ENCODE measurements around the gene NANS. TPM values are rescaled to one million over a fixed set of nuclear protein-coding genes. Genes with fewer than 3 reads are reported as not detected.

The NANS gene
- total RNA-seq, 1 experiment from 2014 or later = 40.4 TPM

- no peak overlapping the region for H4K91ac ChIP-seq (ENCODE audit: insufficient read length, low read depth, low read length)
- no peak overlapping the region for H4K8ac ChIP-seq (replicated peaks; ENCODE audit: insufficient read length, low read depth, low read length)
- H3K4me2 ChIP-seq (ENCODE audit: insufficient read depth, insufficient read length, low read length) = no peak overlapping the region
- H2AK5ac ChIP-seq (ENCODE audit: insufficient read length, low read length) = no peak overlapping the region
- no peak overlapping the region for H2BK15ac ChIP-seq (ENCODE audit: low read depth, low read length)
- no peak overlapping the region for H2AFZ ChIP-seq (ENCODE audit: low read length)
- H2BK12ac ChIP-seq (ENCODE audit: insufficient read length, low read depth, low read length) = no peak overlapping the region
- H3K9me3 Mint-ChIP-seq = no peaks in the 10 kb centered on the region
- H3K23ac ChIP-seq (ENCODE audit: insufficient read length, low read depth, low read length) = no peak overlapping the region
- DNase-seq = no peak
- H3K27ac ChIP-seq (ENCODE audit: insufficient read length, low read depth, low read length) = no peak overlapping the region
- no peaks in the 10 kb centered on the region for H4K20me1 ChIP-seq (ENCODE audit: control insufficient read depth, insufficient read depth, insufficient read length)
- H3K9me3 ChIP-seq (ENCODE audit: control insufficient read depth, low read depth, low read length) = no peaks in the 10 kb centered on the region
- H3K9ac ChIP-seq (ENCODE audit: extremely low read depth, insufficient read length, low read length) = no peak overlapping the region
- H3K4me1 Mint-ChIP-seq = peaks cover 25 to 26% of the 10 kb centered on the region in 2 experiments
- H4K5ac ChIP-seq (ENCODE audit: insufficient read length, low read depth, low read length) = no peak overlapping the region
- no peaks in the 10 kb centered on the region for H3K79me2 ChIP-seq (ENCODE audit: insufficient read depth, low read length)
- H3K18ac ChIP-seq (ENCODE audit: insufficient read length, low read depth, low read length) = no peak overlapping the region
- no peaks in the 10 kb centered on the region for H3K27me3 Mint-ChIP-seq (ENCODE audit: low read depth)
- no peak overlapping the region for H3K4me3 Mint-ChIP-seq
- no peak overlapping the region for H3T11ph ChIP-seq (ENCODE audit: low read length)
- no peak overlapping the region for H2BK20ac ChIP-seq (ENCODE audit: low read depth, low read length, poor library complexity, severe bottlenecking)
- no peaks in the 10 kb centered on the region for H3K27me3 ChIP-seq (ENCODE audit: insufficient read depth, low read length)
- peaks cover 2% of the 10 kb centered on the region for H3K4me1 ChIP-seq (ENCODE audit: insufficient read depth, low read length)
- TF ChIP-seq, protein P1, sequence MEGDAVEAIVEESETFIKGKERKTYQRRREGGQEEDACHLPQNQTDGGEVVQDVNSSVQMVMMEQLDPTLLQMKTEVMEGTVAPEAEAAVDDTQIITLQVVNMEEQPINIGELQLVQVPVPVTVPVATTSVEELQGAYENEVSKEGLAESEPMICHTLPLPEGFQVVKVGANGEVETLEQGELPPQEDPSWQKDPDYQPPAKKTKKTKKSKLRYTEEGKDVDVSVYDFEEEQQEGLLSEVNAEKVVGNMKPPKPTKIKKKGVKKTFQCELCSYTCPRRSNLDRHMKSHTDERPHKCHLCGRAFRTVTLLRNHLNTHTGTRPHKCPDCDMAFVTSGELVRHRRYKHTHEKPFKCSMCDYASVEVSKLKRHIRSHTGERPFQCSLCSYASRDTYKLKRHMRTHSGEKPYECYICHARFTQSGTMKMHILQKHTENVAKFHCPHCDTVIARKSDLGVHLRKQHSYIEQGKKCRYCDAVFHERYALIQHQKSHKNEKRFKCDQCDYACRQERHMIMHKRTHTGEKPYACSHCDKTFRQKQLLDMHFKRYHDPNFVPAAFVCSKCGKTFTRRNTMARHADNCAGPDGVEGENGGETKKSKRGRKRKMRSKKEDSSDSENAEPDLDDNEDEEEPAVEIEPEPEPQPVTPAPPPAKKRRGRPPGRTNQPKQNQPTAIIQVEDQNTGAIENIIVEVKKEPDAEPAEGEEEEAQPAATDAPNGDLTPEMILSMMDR (conservative IDR thresholded peaks at IDR 0.05) = no peak
- no peak overlapping the region for H3K56ac ChIP-seq (ENCODE audit: insufficient read length, low read depth, low read length)
- no peaks in the 10 kb centered on the region for H3K79me1 ChIP-seq (ENCODE audit: insufficient read depth, low read depth, low read length, poor library complexity, severe bottlenecking)
- H2BK120ac ChIP-seq (ENCODE audit: low read depth, low read length, poor library complexity, severe bottlenecking) = no peak overlapping the region
- H3K27ac Mint-ChIP-seq = no peak overlapping the region; a peak in 1 of 7 replicates
- no CpG with 5 or more reads among the region's 7 CpGs for WGBS (ENCODE audit: extremely low coverage, insufficient read length, low lambda C conversion rate)
- peaks cover 8 to 31% (median 9%) of the 10 kb centered on the region in 3 experiments; a peak in 6 of 7 replicates for H3K36me3 Mint-ChIP-seq (ENCODE audit: insufficient read depth in 1 of 3, low read depth in 3 of 3)
- no peak overlapping the region for H3K4ac ChIP-seq (ENCODE audit: low read depth, low read length)
- H3K23me2 ChIP-seq (ENCODE audit: insufficient read length, low read depth, low read length, poor library complexity, severe bottlenecking) = no peaks in the 10 kb centered on the region
- no peak overlapping the region for H2BK5ac ChIP-seq (ENCODE audit: insufficient read length, low read length)
- H3K14ac ChIP-seq (ENCODE audit: insufficient read depth, low read length) = no peak overlapping the region; the same call in 1 of the 2 replicates
Measured at GRCh38 chr9:98105006-98105405, 48.5 kb downstream of the NANS start.
